Measurements from ENCODE around the gene APBB3. TPM values are rescaled to one million over a fixed set of nuclear protein-coding genes. Genes with fewer than 3 reads are reported as not detected.

The APBB3 gene
- total RNA-seq, 2 donors from 2014 or later: 36.4 to 41.4 TPM

DNA sequence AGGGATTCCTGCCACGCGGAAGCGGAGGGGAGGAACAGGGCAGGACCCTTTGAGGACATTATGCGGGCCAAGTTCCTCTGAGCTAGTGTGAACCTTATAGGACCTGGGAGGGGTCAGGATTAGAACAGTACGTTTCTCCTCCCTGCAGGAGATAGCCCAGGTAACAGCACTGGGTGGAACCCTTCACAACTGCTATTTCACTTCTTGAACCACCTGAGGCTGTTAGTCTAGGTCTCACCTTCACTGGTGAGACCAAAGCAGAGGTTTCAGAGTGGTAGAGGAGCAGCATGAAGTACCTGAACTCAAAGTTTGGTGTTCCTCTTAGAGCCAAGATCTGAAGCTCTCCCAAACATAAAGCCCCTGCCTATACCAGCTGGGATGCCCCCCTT lies 16.1 kb downstream of the APBB3 start:
- peak overlapping the region; percentile 5 for H3K27ac ChIP-seq (ENCODE audit: low read depth, low read length)
- H3K4me3 Mint-ChIP-seq: peak overlapping the region; percentile 57
- H3K36me3 Mint-ChIP-seq (ENCODE audit: low read depth): peaks cover 50% of the 10 kb centered on the region
- H3K4me3 ChIP-seq (ENCODE audit: low read length): peak overlapping the region; percentile 58
- no peaks in the 10 kb centered on the region for H3K9me3 ChIP-seq (ENCODE audit: control insufficient read depth, low read length)
- WGBS, 2 experiments (ENCODE audit: insufficient coverage in 1 of 2, insufficient read length in 1 of 2): 56 to 81% methylated on average over 3 to 5 of the region's 5 CpGs
- peaks cover 18% of the 10 kb centered on the region for H3K4me1 ChIP-seq (ENCODE audit: control insufficient read depth, insufficient read depth, low read length)
- peak overlapping the region; percentile 47 for H3K9ac ChIP-seq (ENCODE audit: extremely low read depth, low read length, poor library complexity, severe bottlenecking)
- H3K27me3 ChIP-seq (ENCODE audit: control insufficient read depth, insufficient read depth, low read length, poor library complexity, severe bottlenecking): no peaks in the 10 kb centered on the region
- DNase-seq: no peak
- no peaks in the 10 kb centered on the region for H3K9me3 Mint-ChIP-seq
- peaks cover 21% of the 10 kb centered on the region for H3K4me1 Mint-ChIP-seq
- H3K27me3 Mint-ChIP-seq (ENCODE audit: insufficient read depth): no peaks in the 10 kb centered on the region
- H3K36me3 ChIP-seq (ENCODE audit: control insufficient read depth, insufficient read depth, low read length): peaks cover 76% of the 10 kb centered on the region
- H3K27ac Mint-ChIP-seq: peak overlapping the region; percentile 95
- TF ChIP-seq, protein P1, sequence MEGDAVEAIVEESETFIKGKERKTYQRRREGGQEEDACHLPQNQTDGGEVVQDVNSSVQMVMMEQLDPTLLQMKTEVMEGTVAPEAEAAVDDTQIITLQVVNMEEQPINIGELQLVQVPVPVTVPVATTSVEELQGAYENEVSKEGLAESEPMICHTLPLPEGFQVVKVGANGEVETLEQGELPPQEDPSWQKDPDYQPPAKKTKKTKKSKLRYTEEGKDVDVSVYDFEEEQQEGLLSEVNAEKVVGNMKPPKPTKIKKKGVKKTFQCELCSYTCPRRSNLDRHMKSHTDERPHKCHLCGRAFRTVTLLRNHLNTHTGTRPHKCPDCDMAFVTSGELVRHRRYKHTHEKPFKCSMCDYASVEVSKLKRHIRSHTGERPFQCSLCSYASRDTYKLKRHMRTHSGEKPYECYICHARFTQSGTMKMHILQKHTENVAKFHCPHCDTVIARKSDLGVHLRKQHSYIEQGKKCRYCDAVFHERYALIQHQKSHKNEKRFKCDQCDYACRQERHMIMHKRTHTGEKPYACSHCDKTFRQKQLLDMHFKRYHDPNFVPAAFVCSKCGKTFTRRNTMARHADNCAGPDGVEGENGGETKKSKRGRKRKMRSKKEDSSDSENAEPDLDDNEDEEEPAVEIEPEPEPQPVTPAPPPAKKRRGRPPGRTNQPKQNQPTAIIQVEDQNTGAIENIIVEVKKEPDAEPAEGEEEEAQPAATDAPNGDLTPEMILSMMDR (conservative IDR thresholded peaks at IDR 0.05): no peak

GRCh38 chr5:140547508-140548299 lies 16.7 kb downstream of the APBB3 start, which contains the start of gene EIF4EBP3:
TSS of gene EIF4EBP3 (plus strand) at chr5:140547662. CDS start at chr5:140547738, 76 bp downstream.
- Histone ChIP-seq H3K36me3 (ENCODE audit: control insufficient read depth, insufficient read depth, low read length) (peaks cover 75% of the 10 kb centered on the region), H3K27ac (ENCODE audit: low read depth, low read length) (peak within 1 kb of the TSS; percentile 53), H3K9me3 (ENCODE audit: control insufficient read depth, low read length) (no peaks in the 10 kb centered on the region), H3K4me3 (ENCODE audit: low read length) (peak within 1 kb of the TSS; percentile 70), H3K4me1 (ENCODE audit: control insufficient read depth, insufficient read depth, low read length) (peaks cover 18% of the 10 kb centered on the region), H3K27me3 (ENCODE audit: control insufficient read depth, insufficient read depth, low read length, poor library complexity, severe bottlenecking) (no peaks in the 10 kb centered on the region), H3K9ac (ENCODE audit: extremely low read depth, low read length, poor library complexity, severe bottlenecking) (peak within 1 kb of the TSS; percentile 47)
- Mint-ChIP-seq H3K27me3 (ENCODE audit: insufficient read depth) (no peaks in the 10 kb centered on the region), H3K4me1 (peaks cover 21% of the 10 kb centered on the region), H3K27ac (peak within 1 kb of the TSS; percentile 95), H3K4me3 (peak within 1 kb of the TSS; percentile 57), H3K9me3 (no peaks in the 10 kb centered on the region), H3K36me3 (ENCODE audit: low read depth) (peaks cover 48% of the 10 kb centered on the region)
- TF ChIP-seq, protein P1 (conservative IDR thresholded peaks at IDR 0.05): peak; percentile 76
- 12 to 22% methylated on average over 18 to 52 of the region's 52 CpGs for WGBS, 2 experiments (ENCODE audit: insufficient coverage in 1 of 2, insufficient read length in 1 of 2)
- peak; percentile 99 for DNase-seq

GRCh38 chr5:140546851-140547507 lies 17.4 kb downstream of the APBB3 start:
- peak overlapping the region; percentile 95 for H3K27ac Mint-ChIP-seq
- Histone ChIP-seq H3K27me3 (ENCODE audit: control insufficient read depth, insufficient read depth, low read length, poor library complexity, severe bottlenecking) (no peaks in the 10 kb centered on the region), H3K9me3 (ENCODE audit: control insufficient read depth, low read length) (no peaks in the 10 kb centered on the region), H3K9ac (ENCODE audit: extremely low read depth, low read length, poor library complexity, severe bottlenecking) (peak overlapping the region; percentile 38), H3K4me3 (ENCODE audit: low read length) (peak overlapping the region; percentile 70), H3K4me1 (ENCODE audit: control insufficient read depth, insufficient read depth, low read length) (peaks cover 18% of the 10 kb centered on the region), H3K27ac (ENCODE audit: low read depth, low read length) (peak overlapping the region; percentile 53), H3K36me3 (ENCODE audit: control insufficient read depth, insufficient read depth, low read length) (peaks cover 74% of the 10 kb centered on the region)
- peaks cover 21% of the 10 kb centered on the region for H3K4me1 Mint-ChIP-seq
- peak overlapping the region; percentile 57 for H3K4me3 Mint-ChIP-seq
- H3K36me3 Mint-ChIP-seq (ENCODE audit: low read depth): peaks cover 54% of the 10 kb centered on the region
- H3K27me3 Mint-ChIP-seq (ENCODE audit: insufficient read depth): no peaks in the 10 kb centered on the region
- no peaks in the 10 kb centered on the region for H3K9me3 Mint-ChIP-seq
- TF ChIP-seq, protein P1 (conservative IDR thresholded peaks at IDR 0.05): no peak
- DNase-seq: peak; percentile 61
- WGBS, 2 experiments (ENCODE audit: insufficient coverage in 1 of 2, insufficient read length in 1 of 2): 74 to 75% methylated on average over 10 to 13 of the region's 13 CpGs
